NCI-H82 treated with DMSO at 0.1 percent for 48 hours (cell line): ENCODE measurements around the gene EIF3B.
"Not testable (repeated sequence)": the region's sequence is repeated elsewhere in the genome, so short reads cannot be mapped to it uniquely, and the experiment has no call there.

ENCODE experiments used
- DNase-seq: peaks from one replicate; lab custom pipeline; 2025; ENCODE audit not compliant: unreplicated experiment; lab: John Stamatoyannopoulos, UW

Gene EIF3B

DNA sequence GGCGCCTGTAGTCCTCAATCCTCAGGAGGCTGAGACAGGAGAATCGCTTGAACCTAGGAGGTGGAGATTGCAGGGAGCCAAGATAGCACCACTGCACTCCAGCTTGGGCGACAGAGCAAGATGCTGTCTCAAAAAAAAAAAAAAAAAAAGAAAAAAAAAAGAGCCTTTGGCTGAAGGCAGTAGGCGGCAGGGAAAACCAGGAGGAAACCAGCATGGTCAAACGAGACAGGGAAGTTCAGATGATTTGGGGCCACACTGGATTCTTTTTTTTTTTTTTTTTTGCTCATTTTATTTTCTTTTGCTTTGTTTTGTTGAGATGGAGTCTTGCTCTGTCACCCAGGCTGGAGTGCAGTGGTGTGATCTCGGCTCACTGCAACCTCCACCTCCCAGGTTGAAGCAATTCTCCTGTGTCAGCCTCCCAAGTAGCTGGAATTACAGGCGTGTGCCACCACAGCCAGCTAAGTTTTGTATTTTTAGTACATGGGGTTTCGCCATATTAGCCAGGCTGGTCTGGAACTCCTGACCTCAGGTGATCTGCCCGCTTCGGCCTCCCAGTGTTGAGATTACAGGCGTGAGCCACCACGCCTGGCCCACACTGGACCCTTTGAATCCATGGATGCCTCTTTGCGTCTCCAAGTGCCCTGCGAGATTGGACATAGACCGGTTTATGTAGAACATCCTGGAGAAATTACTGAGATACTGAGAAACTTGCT lies 7.1 kb upstream of the EIF3B start:
- DNase-seq: not testable (repeated sequence)

DNA sequence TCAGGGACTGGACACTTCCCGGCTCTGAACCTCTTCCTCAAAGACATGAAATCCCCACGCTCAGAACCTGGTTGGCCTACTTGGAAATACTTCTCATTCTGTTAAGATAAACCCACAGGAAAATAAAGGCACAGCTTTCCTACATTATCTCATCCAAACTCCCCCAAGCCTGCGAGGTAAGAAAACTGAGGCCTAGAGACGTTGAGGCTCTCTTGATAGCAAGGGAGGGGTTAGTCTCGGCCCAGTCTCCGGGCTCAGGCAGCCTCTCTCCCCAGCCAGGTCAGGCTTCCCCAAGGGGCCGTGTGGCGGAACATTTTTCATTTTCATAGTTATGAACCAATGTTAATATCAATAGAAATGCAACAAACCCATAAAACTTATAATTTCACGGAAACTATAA lies 4.6 kb upstream of the EIF3B start:
- no peak for DNase-seq

DNA sequence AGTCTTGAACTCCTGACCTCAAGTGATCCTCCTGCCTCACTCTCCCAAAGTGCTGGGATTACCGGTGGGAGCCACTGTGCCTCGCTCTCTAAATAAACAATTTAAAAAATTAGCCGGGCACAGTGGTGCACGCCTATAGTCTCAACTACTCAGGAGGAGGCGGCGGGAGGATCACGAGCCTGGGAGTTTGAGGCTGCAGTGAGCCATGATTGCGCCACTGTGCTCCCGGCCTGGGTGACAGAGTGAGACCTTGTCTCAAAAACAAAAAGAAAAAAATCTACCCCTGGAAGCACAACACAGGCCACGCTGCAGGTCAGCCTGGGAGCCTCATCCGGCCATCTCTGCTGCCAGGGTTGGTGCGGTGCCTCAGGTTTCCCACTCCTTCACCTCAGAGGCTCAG lies 3.8 kb upstream of the EIF3B start:
- DNase-seq: no peak

DNA sequence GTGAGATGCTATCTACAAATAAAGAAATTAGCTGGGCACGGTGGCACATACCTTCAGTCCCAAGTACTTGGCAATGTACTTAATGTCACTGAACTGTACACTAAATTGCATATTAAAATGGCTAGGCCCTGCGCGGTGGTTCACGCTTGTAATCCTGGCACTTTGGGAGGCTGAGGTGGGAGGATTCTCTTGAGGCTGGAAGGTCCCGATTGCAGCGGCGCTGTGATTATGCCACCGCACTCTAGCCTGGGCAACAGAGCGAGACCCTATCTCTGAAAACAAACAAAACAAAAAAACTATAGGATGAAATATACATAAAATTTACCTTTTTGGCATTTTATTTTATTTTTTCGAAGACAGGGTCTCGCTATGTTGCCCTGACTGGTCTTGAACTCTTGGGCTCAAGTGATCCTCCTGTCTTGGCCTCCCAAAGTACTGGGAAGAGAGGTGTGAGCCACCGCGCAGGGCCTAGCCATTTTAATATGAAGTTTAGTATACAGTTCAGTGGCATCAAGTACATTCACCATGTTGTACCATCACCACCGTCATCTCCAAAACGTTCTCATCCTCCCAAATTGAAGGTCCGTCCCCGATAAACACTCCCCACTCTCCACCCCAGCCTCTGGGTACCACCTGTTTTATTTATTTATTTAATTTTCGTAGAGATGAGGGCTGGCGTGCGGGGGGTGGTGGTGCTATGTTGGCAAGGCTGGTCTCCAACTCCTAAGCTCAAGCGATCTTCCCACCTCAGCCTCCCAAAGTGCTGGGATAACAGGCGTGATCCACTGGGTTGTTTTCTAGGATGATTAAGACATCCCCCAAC lies 1.3 kb upstream of the EIF3B start:
- no peak for DNase-seq

DNA sequence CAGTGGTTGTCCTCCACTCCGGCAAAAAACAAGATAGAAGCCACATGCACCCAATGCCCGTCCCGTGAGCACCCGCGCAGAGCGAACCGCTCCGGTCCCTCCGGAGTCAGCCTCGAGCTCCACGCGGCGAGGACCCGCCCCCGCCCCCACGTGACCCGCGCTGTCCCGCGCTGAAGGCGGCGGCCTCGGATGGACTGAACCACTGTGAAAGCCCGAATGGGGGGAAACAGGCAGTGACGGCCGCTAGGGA lies 766 bp upstream of the EIF3B start:
- DNase-seq: peak; percentile 92

DNA sequence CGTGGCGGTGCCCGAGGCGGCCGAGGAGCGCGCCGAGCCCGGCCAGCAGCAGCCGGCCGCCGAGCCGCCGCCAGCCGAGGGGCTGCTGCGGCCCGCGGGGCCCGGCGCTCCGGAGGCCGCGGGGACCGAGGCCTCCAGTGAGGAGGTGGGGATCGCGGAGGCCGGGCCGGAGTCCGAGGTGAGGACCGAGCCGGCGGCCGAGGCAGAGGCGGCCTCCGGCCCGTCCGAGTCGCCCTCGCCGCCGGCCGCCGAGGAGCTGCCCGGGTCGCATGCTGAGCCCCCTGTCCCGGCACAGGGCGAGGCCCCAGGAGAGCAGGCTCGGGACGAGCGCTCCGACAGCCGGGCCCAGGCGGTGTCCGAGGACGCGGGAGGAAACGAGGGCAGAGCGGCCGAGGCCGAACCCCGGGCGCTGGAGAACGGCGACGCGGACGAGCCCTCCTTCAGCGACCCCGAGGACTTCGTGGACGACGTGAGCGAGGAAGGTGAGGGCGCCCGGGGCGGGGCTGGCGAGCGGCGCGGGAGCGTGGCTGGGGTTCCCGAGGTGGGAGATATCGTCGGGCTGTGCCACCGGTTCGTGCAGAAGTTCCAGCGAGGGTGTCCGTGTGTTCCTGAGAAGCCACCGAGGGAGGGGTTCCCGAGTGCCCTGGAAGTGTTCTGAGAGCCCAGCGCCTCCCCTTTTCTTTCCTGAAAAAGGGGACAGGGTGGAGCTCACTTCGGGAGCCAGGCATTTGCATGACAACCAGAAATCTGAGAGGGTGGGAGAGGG lies 495 bp downstream of the EIF3B start:
- no peak for DNase-seq

DNA sequence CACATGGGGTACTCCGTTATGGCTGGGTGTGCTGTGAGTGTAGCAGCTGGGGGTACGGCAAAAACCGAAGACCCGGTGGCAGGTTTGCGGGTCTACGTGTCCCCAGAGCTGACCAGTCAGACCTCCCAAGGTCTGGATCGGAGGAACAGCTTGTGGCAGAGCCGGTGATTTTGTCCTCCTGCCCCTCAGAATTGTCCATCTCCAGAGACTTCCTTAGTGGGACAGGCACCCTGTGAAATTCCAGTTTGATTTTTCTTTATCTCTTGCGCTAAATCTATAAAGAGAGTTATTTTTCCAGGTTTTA lies 1.0 kb downstream of the EIF3B start:
- DNase-seq: no peak

DNA sequence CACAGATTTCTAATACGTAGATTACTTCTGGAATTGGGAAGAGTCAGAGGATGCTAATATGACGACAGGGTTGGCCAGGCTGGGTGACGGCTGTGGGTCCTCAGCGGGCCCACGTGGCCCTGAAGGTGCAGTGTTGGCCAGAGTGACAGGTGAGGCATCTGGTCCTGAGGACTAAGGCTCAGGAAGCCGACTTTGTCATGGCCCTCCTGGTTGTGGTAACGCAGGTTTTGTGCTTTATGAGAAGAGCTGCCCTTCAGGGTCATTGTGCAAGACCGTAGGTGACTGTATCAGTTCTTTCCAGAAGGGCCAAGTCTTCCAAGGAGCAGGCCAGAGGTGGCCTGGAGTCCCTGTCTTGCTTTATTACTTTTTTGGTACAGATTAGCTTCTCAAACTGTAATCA lies 2.5 kb downstream of the EIF3B start:
- DNase-seq: no peak

DNA sequence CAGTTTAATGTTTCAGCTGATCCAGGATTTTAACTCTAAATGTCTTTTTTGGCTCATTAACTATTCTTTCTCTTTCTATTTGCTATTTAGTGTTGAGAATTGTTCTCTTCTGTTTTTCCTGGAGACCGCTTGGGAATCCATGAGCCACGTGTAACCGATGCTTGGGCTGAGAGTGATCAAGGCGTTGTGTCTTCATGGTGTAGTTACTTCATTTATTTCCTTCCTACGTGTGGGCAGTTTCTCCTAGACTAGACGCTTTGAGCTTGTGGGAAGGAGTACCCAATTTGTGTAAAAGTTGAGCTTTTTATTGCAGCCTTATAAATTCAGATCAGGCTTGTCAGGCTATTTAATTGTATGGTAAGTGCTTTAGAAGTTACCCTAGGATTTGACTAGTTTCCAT lies 2.9 kb downstream of the EIF3B start:
- no peak for DNase-seq

DNA sequence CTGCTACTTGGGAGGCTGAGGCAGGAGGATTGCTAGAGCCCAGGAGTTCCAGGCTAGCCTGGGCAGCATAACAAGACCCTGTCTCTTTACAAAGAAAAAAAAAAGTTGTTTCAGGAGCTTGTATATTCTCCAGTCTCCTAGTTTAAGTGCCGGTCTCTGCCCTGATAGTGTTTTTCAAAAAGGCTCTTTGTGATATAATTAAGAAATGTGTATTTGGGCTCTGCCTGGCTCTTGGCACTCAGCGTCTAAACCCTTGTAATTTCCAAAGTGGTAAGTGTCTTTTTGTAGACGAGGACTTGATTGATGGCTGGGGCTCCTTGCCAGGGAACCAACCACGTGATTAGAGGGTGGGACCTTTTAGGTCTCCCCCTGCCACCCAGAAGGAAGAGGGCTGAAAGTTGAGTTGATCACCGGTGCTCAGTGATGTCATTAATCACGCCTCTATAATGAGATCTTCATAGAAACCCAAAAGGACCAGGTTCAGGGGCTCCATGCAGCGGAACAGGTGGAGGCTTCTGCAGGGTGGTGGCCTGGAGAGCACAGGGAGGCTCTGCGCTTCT lies 4.4 kb downstream of the EIF3B start:
- peak; percentile 70 for DNase-seq

DNA sequence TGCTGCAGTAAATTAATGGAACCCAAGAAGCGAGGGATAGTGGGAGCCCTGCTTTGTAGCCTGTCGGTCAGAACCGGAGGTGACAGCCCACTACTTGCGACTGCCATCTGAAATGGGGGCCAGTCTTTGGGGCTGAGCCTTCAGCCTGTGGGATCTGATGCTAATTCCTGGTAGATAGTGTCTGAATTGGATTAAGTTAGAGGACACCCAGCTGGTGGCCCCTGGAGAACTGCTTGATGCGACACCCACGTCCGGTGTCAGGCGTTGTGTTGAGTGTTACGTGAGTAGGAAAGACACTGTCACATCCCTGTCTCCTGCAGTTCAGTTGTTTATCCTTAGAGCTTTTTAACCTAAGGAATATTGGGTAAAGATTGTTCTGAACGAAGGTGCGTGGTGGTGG lies 5.0 kb downstream of the EIF3B start:
- DNase-seq: peak; percentile 78

DNA sequence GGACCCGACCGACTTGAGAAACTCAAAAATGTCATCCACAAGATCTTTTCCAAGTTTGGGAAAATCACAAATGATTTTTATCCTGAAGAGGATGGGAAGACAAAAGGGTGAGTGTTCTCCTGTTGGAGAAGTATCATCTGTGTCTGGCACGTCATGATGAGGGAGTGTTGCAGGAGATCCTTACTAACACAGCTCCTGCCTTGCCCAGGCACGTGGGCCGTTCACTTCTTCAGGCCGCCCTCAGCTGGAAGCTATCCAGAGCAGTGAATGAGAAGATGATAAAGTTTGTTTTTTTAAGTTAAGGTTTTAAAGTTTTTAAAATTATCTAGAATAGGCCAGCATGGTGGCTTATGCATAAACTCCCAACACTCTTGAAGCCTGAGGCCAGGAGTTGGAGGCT lies 6.2 kb downstream of the EIF3B start:
- no peak for DNase-seq

DNA sequence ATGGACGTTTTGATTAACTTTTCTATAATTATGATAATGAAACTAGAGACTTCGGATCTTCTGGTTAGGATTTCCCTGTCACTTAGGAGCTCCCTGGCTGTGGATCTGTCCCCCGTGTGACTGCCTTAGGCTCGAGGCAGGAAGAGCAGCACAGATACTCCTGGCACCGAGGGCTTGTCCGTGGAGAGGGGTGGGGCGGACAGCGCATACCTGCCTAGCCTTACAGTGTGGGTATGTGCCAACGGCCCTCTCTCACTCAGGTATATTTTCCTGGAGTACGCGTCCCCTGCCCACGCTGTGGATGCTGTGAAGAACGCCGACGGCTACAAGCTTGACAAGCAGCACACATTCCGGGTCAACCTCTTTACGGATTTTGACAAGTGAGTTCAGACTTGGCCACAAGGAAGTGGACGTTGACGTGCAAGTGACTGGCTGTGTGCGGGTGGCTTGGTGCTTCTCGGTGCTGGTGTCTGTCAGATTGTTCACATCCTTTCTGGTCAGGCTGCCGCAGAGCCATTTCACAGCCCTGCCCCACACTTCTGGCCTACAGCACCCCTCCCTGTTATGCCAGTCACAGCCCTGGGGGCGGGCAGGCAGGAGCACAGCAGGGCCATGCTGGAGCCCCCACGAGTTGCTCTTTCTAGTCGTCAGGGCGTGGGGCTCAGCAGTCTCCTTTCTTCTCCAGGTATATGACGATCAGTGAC lies 7.9 kb downstream of the EIF3B start:
- no peak for DNase-seq

DNA sequence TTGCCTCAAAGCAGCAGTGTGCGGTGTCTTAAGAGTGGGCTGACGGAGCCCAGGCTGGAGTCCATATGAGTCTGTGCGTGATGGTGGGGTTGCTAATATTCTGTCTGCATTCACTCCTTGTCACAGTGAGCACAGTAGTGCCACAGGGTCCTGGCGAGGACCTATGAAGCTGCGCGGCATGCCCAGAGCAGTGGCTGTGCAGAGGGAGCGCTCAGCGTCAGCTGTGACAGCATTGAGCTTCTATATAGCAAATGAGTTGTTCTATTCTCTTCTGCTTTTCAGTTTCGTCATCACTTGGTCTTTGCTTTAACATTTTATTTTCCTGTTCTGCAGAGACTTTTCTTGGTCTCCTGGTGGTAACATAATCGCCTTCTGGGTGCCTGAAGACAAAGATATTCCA lies 14.5 kb downstream of the EIF3B start:
- no peak for DNase-seq

DNA sequence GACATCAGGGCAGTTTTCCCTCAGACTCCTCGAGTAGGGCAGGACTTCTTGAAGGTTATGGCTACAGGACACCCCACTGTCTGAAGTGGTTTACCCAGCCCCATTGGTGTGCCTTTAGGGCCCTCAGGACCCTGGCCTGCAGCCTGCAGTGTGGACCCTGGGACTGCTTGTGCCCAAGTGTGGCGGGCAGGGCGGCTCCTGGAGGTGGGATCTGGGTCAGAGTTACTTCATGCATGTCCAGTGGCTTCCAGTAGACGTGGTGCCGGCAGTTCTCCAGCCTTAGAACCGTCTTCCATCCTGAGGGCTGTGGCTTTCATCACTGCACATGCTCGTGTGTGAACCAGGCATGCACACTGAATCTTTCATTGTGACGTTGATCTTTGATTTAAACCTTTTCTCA lies 16.7 kb downstream of the EIF3B start:
- no peak for DNase-seq

DNA sequence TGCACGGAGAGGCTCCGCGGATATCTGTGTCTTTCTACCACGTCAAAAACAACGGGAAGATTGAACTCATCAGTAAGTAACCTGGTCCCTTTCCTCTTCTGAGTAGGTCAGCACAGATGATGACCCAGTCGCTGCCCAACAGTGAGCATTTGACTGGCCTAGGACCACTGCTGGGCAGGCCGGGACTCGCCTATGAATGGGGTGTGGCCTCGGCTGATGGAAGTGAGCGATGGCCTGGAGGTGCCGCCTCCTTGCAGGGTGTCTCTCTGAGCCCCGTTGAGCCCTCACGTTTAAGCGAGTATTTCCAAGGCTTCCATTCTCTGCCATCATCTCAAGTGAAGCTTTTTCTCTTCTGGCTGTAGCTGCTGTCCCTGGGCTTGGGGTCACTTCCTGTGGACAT lies 18.1 kb downstream of the EIF3B start:
- DNase-seq: no peak

DNA sequence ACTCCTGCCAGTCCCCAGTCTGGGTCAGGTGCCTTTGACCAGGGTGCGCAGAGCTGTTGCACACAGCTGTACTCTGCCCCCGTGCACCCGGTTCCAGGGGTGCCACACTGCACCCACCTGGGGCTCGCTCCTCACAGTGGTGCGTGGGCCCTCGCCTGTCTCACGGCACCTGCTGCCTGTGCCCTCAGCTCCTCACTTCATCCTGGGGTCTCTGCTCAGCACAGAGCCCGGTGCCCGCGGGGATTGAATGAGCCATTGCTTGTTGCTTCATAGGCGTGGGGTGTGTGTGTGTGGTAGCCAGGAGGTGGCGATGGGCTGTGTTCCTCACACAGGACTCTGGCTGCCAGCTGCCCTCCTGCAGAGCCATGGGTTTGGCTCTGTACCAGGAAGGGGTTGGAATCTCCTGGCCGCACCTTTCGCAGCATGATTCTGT lies 18.5 kb downstream of the EIF3B start:
- DNase-seq: no peak

DNA sequence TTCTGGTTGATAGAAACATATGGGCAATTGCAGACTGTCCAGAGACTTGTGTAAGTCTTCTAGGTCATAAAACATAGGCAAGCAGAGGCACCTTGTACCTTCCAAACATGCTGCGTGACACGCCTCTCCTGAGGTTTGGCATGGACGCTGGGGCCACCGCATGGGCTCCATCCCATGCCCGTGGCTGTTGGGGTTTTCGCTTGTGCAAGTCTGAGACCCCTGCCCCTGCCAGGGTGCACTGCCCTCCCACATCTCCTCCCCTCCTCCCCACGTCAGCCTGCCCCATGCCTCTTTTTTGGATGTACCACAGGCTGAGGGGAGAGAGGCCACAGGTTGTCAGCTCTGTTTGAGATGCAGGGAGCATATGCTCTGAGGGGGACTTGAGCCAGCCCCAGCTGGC lies 19.0 kb downstream of the EIF3B start:
- DNase-seq: no peak

DNA sequence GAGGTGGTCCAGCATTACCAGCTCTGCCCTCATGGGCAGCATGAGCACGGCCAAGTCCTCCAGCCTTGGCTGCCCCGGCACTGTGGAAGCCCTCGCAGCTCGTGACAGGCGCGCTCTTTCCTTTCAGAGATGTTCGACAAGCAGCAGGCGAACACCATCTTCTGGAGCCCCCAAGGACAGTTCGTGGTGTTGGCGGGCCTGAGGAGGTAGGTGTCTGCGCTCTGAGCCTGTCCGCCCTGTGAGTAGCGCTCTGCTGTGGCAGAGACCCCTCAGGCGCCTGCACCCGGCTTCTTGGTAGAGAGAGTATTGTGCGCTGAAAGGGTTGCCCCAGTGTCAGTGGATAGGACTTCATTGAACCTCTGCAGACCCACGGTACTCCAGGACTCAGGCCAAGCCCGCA lies 19.8 kb downstream of the EIF3B start:
- no peak for DNase-seq

DNA sequence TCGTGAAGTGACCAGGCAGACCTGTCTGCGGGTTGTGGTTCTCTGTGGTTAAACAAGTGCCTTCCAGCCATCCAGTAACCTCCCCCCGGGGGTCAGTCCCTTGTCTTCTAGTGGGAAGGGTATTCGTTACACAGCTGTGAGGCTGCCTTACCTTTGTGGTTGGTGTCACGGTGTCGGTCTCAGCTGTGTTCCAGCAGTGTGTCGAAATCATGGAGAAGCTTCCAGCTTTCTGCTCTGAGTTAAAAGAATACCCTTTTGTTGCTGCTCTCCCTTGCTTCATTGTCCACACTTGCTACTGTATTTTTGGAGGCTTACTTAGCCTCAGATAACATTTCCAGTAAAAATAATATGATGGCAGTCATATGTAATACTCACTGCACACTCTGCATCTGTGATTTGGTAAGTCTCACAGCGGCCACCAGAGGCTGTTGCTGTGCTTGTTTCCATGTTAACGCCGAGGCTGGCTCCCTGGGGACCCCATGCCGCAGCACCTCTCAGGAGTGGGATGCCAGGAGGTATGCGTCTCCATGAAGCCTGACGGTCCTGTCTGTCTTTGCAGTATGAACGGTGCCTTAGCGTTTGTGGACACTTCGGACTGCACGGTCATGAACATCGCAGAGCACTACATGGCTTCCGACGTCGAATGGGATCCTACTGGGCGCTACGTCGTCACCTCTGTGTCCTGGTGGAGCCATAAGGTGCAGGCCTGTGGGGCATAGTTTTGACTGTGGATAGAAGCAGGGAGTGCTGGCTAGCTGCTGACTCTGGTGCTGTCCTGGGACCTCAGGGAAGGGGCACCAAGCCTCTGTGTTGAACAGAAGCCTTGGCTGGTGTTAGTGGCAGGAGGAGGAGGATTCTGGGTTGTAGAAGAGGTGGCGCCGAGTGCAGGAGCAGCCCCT lies 20.5 kb downstream of the EIF3B start:
- DNase-seq: no peak
